22Rv1 (cell line): ENCODE data around the gene PDIA5.

Experiments
- ZFX ChIP-seq: fragments of 450-650 bp; IDR thresholded peaks from 2 replicates; pipeline ENCODE4 v1.6.1; 2017; ENCODE audit warnings: antibody characterized with exemption, borderline replicate concordance
- TF ChIP-seq, protein P1 (sequence below): fragments of 450-650 bp; IDR thresholded peaks from 2 replicates; pipeline ENCODE4 v1.5.1; 2017; ENCODE audit warnings: mild to moderate bottlenecking

DNA sequence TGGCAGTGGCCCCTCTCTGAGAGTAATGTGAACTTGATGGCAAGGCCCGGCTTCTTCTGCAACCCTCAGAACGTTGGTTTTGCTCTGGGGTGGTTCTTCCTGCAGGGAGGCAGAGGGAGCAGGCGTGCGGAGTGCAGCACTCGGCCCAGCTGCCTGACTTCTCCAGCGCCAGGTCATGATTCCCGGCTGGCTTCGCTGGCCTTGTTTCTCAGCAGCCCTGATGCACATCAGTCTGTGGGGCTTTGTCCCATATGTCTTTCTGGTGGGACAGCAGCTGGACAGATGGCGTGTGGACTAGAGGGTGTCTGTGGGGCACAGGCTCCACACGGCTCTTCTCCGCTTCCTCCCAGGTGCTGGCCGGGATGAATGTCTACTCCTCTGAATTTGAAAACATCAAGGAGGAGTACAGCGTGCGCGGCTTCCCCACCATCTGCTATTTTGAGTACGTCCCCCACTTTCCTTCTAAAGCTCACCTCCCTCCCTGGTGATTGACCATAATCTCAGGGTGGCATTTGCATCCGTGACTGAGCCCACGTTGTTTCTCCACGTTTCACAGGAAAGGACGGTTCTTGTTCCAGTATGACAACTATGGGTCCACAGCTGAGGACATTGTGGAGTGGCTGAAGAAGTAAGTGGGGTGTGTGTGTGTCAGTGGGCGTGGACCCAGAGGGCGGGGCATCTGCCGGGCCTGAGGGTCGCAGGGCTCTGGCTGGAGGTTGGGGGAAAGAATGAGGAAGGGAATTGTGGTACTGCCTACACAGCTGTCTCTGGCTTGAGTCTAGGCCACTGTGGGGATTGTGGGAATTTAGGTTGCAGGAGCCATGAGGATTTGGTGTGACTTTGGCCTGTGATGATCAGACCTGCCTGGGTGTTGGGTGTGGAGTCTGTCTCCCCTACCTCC lies 57.1 kb downstream of the PDIA5 start:
- TF ChIP-seq, protein P1, sequence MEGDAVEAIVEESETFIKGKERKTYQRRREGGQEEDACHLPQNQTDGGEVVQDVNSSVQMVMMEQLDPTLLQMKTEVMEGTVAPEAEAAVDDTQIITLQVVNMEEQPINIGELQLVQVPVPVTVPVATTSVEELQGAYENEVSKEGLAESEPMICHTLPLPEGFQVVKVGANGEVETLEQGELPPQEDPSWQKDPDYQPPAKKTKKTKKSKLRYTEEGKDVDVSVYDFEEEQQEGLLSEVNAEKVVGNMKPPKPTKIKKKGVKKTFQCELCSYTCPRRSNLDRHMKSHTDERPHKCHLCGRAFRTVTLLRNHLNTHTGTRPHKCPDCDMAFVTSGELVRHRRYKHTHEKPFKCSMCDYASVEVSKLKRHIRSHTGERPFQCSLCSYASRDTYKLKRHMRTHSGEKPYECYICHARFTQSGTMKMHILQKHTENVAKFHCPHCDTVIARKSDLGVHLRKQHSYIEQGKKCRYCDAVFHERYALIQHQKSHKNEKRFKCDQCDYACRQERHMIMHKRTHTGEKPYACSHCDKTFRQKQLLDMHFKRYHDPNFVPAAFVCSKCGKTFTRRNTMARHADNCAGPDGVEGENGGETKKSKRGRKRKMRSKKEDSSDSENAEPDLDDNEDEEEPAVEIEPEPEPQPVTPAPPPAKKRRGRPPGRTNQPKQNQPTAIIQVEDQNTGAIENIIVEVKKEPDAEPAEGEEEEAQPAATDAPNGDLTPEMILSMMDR: no peak
- no peak for TF ChIP-seq ZFX
